PC-9 (cell line): ENCODE results near the gene TOPBP1. TPM values are rescaled to one million over a fixed set of nuclear protein-coding genes. Genes with fewer than 3 reads are reported as not detected.

Experiments
- BruUV-seq: library from RNA; stranded (reverse); fragments of 400-500 nt; replicated peaks from 2 replicates; lab custom pipeline; 2021; lab: Mats Ljungman, UMichigan
- CTCF ChIA-PET: fragments of 300-600 bp; sonication (Branson Sonifier 250); formaldehyde crosslinking; loops from one replicate; lab custom pipeline; 2022; ENCODE audit warnings: antibody characterized with exemption; lab: Charles Lee
- POLR2A ChIA-PET: fragments of 300-600 bp; sonication (Branson Sonifier 250); formaldehyde crosslinking; loops from one replicate; lab custom pipeline; 2022; ENCODE audit warnings: antibody characterized with exemption; ENCODE audit not compliant: unreplicated experiment; lab: Charles Lee
- DNase-seq, 2 experiments: peaks; one replicate each; pipeline versions ENCODE4 v3.0.0 to v3.0.0-alpha.2; 2015 to 2022; ENCODE audit warnings: mixed read lengths in 1 of 2
- H2AFZ ChIP-seq: fragments of 200-600 bp; sonication (generic); 2 replicates; pipeline ENCODE4 v1.8.1; 2017; ENCODE audit warnings: antibody characterized with exemption
- H3F3A ChIP-seq: fragments of 200-600 bp; sonication (generic); 2 replicates; pipeline ENCODE4 v1.8.1; 2017; ENCODE audit warnings: antibody characterized with exemption, mild to moderate bottlenecking, low read depth; ENCODE audit not compliant: insufficient read depth
- H3K27ac ChIP-seq: fragments of 200-600 bp; sonication (generic); 2 replicates; pipeline ENCODE4 v1.6.1; 2016; ENCODE audit warnings: mixed run types
- H3K27me3 ChIP-seq: fragments of 200-600 bp; sonication (generic); 2 replicates; pipeline ENCODE4 v1.6.1; 2016; ENCODE audit warnings: low read depth, mixed run types; ENCODE audit not compliant: insufficient read depth
- H3K36me3 ChIP-seq: fragments of 200-600 bp; sonication (generic); 2 replicates; pipeline ENCODE4 v1.6.1; 2016; ENCODE audit warnings: low read depth, mixed run types
- H3K4me1 ChIP-seq: fragments of 200-600 bp; sonication (generic); replicated peaks from 2 replicates; pipeline ENCODE4 v1.6.1; 2016; ENCODE audit warnings: mixed run types; ENCODE audit not compliant: insufficient read depth
- H3K4me2 ChIP-seq: fragments of 200-600 bp; sonication (generic); 2 replicates; pipeline ENCODE4 v1.6.1; 2017; ENCODE audit warnings: mixed run types
- H3K4me3 ChIP-seq: fragments of 200-600 bp; sonication (generic); 2 replicates; pipeline ENCODE4 v1.6.1; 2016; ENCODE audit warnings: mixed run types
- H3K79me2 ChIP-seq: fragments of 200-600 bp; sonication (generic); 2 replicates; pipeline ENCODE4 v1.6.1; 2017; ENCODE audit warnings: low read depth, mixed run types
- H3K9me2 ChIP-seq: fragments of 200-600 bp; sonication (generic); 2 replicates; pipeline ENCODE4 v1.8.1; 2017; ENCODE audit warnings: mild to moderate bottlenecking; ENCODE audit not compliant: insufficient read depth
- H3K9me3 ChIP-seq: fragments of 200-600 bp; sonication (generic); 2 replicates; pipeline ENCODE4 v1.8.1; 2016; ENCODE audit warnings: low read depth; ENCODE audit not compliant: insufficient read depth
- H4K20me1 ChIP-seq: fragments of 200-600 bp; sonication (generic); 2 replicates; pipeline ENCODE4 v1.8.1; 2017; ENCODE audit not compliant: insufficient read depth
- CTCF ChIP-seq: fragments of 200-600 bp; sonication (generic); conservative IDR thresholded peaks from 2 replicates; pipeline ENCODE4 v1.6.1; 2017; ENCODE audit warnings: mixed run types, antibody characterized with exemption, mild to moderate bottlenecking, moderate library complexity
- EZH2 ChIP-seq: fragments of 200-600 bp; sonication (generic); IDR thresholded peaks from 2 replicates; pipeline ENCODE4 v1.8.0; 2017; ENCODE audit warnings: antibody characterized with exemption, low read depth
- intact Hi-C: fragments of 100-400 bp; cut with micrococcal nuclease; formaldehyde crosslinking; loops from one replicate; pipeline ENCODE4 v1.10.0; 2022; ENCODE audit not compliant: unreplicated experiment
- total RNA-seq: library from RNA; stranded (reverse); gene quantifications from 2 replicates; pipeline ENCODE4 v1.2.3, GENCODE V29; 2021

The TOPBP1 gene
- total RNA-seq, 1 experiment from 2014 or later = 52.2 TPM

GRCh38 chr3:133595341-133595740 lies 66.4 kb downstream of the TOPBP1 start:
- Histone ChIP-seq H2AFZ (no peak overlapping the region), H3K9me2 (no peaks in the 10 kb centered on the region), H3K9me3 (no peaks in the 10 kb centered on the region), H3K4me3 (no peak overlapping the region), H4K20me1 (no peaks in the 10 kb centered on the region), H3K4me2 (no peak overlapping the region), H3K79me2 (no peaks in the 10 kb centered on the region), H3K27ac (no peak overlapping the region), H3K27me3 (no peaks in the 10 kb centered on the region), H3K4me1 (peaks cover 24% of the 10 kb centered on the region), H3F3A (peaks cover 32% of the 10 kb centered on the region), H3K36me3 (no peaks in the 10 kb centered on the region)
- intact Hi-C loops = no loop called here
- POLR2A ChIA-PET = interaction anchor here (1.0 kb wide), 1 partner anchor 22 kb away, joined by 7 read pairs; the partner anchor contains the start of gene CDV3
- TF ChIP-seq EZH2 (no peak), CTCF (no peak)
- CTCF ChIA-PET = no interaction called here
- no TSS peak for BruUV-seq
- no peak for DNase-seq

- no peak overlapping the region for H3K4me2 ChIP-seq
- H2AFZ ChIP-seq = no peak overlapping the region
- H3K4me1 ChIP-seq = peaks cover 26% of the 10 kb centered on the region
- H4K20me1 ChIP-seq = peaks cover 10% of the 10 kb centered on the region; the same call in 1 of the 2 replicates
- no peak for TF ChIP-seq CTCF
- TF ChIP-seq EZH2 = no peak
- peaks cover 10% of the 10 kb centered on the region for H3K36me3 ChIP-seq
- no peaks in the 10 kb centered on the region for H3K9me3 ChIP-seq
- no peak overlapping the region for H3K27ac ChIP-seq
- H3K9me2 ChIP-seq = no peaks in the 10 kb centered on the region
- H3K79me2 ChIP-seq = peaks cover 3% of the 10 kb centered on the region; the same call in 1 of the 2 replicates
- H3K27me3 ChIP-seq = no peaks in the 10 kb centered on the region
- CTCF ChIA-PET = interaction anchor here (0.5 kb wide), 1 partner anchor 25 kb away, joined by 4 read pairs; no protein-coding TSS in a partner anchor
- peaks cover 53% of the 10 kb centered on the region for H3F3A ChIP-seq
- H3K4me3 ChIP-seq = no peak overlapping the region
- intact Hi-C loops = loop anchor here (5.0 kb wide), 2 partner anchors 49 to 214 kb away; partner anchors contain the start of gene SRPRB
- BruUV-seq = no TSS peak
- POLR2A ChIA-PET = interaction anchor here (0.6 kb wide), 1 partner anchor 51 kb away, joined by 8 read pairs; no protein-coding TSS in a partner anchor
- no peak for DNase-seq
Observed at GRCh38 chr3:133593243-133593642, 68.5 kb downstream of the TOPBP1 start.

GRCh38 chr3:133592843-133593242 lies 68.9 kb downstream of the TOPBP1 start:
- H4K20me1 ChIP-seq = peaks cover 14% of the 10 kb centered on the region; the same call in 1 of the 2 replicates
- no peak overlapping the region for H3K27ac ChIP-seq
- no peak overlapping the region for H3K4me3 ChIP-seq
- peaks cover 57% of the 10 kb centered on the region for H3F3A ChIP-seq
- no TSS peak for BruUV-seq
- H3K36me3 ChIP-seq = peaks cover 14% of the 10 kb centered on the region
- DNase-seq = no peak
- intact Hi-C loops = loop anchor here (5.0 kb wide), 2 partner anchors 49 to 214 kb away; partner anchors contain the start of gene SRPRB
- H3K4me1 ChIP-seq = peaks cover 26% of the 10 kb centered on the region
- H3K79me2 ChIP-seq = peaks cover 3% of the 10 kb centered on the region; the same call in 1 of the 2 replicates
- H2AFZ ChIP-seq = no peak overlapping the region
- CTCF ChIA-PET = interaction anchor here (0.5 kb wide), 1 partner anchor 24 kb away, joined by 4 read pairs; no protein-coding TSS in a partner anchor
- no peak for TF ChIP-seq EZH2
- TF ChIP-seq CTCF = no peak
- no peak overlapping the region for H3K4me2 ChIP-seq
- H3K9me3 ChIP-seq = no peaks in the 10 kb centered on the region
- H3K9me2 ChIP-seq = no peaks in the 10 kb centered on the region
- POLR2A ChIA-PET = no interaction called here
- no peaks in the 10 kb centered on the region for H3K27me3 ChIP-seq
